HG02798 (cell line): Measurements from ENCODE around the gene AKR1D1.
"Not testable (repeated sequence)": the region's sequence is repeated elsewhere in the genome, so short reads cannot be mapped to it uniquely, and the experiment has no call there.

Experiments used
- ATAC-seq: cut with Tn5 transposase; IDR thresholded peaks from one replicate; pipeline ENCODE4 v1.9.1; 2021; ENCODE audit warnings: mild to moderate bottlenecking; ENCODE audit not compliant: unreplicated experiment, poor library complexity

Gene AKR1D1, protein sequence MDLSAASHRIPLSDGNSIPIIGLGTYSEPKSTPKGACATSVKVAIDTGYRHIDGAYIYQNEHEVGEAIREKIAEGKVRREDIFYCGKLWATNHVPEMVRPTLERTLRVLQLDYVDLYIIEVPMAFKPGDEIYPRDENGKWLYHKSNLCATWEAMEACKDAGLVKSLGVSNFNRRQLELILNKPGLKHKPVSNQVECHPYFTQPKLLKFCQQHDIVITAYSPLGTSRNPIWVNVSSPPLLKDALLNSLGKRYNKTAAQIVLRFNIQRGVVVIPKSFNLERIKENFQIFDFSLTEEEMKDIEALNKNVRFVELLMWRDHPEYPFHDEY

DNA sequence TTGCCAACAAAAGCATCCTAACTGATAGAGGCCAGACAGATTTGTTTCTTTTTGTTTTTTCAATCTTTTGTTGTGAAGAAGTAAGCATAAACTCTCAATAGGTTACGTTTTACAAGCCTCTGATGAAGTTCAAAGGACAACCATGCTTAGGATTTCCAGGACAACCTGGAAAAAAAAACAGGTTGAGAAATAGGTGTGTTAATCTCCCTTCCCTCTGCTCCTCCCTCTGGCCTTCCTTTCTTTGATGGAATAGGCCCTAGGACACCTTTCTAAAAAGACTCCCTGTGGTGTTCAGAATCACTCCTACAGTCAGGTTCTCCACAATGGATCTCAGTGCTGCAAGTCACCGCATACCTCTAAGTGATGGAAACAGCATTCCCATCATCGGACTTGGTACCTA lies at the start of gene AKR1D1:
AKR1D1 (plus strand) TSS at position 264 of the 400 bp plus-strand sequence; CDS start at position 324, 60 bp downstream.
- no peak for ATAC-seq

DNA sequence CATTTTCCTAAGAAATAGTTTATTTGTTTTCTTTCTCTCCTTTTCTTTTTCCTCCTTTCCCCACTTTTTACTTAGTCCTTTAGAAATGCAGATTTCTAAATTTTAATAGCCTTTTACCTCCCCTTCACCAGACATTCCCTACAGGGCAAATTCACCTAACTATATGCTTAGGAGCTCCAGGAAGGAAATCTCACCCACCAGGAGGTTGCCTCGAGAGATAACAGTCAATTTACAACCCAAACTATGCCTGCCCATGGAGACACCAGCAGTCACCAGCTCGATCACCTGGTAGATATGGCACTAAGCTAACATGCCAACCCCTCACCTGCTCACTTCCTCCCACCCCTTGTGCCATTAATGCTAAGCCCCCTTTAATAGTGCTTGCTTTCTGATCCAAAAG lies 49.2 kb upstream of the AKR1D1 start:
- no peak for ATAC-seq

- ATAC-seq, result no peak
Observed at GRCh38 chr7:138029126-138029525, 47.1 kb upstream of the AKR1D1 start.

- ATAC-seq, result no peak
Observed at GRCh38 chr7:138029941-138030340, 46.3 kb upstream of the AKR1D1 start.

- ATAC-seq, result no peak
Observed at GRCh38 chr7:138030679-138031351, 45.4 kb upstream of the AKR1D1 start.

DNA sequence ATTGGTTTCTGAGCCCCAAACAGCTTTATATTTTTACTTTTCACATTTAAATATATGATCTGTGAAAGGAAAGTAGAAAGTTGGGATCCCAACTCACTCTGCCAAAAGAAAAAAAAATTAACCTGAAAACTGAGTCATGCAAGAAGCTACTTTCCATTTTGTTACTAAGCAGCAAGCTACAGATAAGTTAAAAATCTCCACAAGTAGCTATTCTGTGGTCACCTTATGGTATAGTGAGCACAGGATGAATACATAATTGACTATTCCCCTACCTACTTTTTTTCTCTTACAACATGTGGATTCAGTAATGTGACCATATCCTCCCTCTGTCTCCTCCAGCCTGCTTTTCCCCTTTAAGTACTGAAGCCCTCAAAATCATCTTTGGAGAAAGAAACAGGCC lies 44.1 kb upstream of the AKR1D1 start:
- ATAC-seq, result peak; percentile 59

GRCh38 chr7:138032770-138033169 lies 43.5 kb upstream of the AKR1D1 start:
- ATAC-seq, result no peak

DNA sequence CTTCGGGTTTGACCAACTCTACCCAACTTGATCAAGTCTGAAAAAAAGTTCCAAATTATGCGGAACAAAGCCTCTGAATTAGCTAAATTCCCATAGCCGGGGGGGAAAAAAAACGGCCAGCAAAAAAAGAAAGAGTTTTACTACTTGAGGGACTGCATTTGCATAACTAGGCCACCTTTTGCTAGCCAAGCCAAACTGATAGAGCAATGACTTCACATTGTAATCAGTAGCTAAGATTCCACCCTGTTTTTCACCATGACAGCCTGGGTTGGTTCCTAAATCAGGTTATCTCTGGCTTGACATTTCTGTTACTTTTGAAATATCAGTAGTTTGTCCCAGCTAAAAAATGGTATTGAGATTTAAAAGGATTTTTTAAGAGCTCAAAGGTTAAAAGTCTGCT lies 43.0 kb upstream of the AKR1D1 start:
- no peak for ATAC-seq

DNA sequence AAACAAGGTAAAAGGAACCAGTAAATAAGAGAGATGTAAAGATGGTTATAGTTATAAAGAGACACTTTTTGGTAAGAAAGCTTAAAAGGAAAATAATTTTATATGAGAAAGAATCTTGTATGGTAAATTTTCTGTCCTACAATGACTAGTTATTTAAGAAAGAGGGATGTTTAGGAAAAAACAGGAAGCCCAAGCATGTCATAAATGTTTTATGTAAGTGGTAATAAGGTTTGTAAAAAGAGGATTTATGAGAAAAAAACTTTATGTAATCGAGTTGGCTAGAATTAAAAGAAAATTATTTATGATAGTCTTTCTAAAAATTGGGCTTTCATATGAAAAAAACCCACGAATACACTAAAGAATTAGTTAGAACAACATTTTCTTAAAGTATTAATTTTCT lies 40.1 kb upstream of the AKR1D1 start:
- no peak for ATAC-seq

DNA sequence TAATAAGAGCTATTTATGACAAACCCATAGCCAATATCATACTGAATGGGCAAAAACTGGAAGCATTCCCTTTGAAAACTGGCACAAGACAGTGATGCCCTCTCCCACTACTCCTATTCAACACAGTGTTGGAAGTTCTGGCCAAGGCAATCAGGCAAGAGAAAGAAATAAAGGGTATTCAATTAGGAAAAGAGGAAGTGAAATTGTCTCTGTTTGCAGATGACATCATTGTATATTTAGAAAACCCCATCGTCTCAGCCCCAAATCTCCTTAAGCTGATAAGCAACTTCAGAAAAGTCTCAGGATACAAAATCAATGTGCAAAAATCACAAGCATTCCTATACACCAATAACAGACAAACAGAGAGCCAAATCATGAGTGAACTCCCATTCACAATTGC lies 36.2 kb upstream of the AKR1D1 start:
- not testable (repeated sequence) for ATAC-seq

GRCh38 chr7:138044897-138045296 lies 31.4 kb upstream of the AKR1D1 start:
- no peak for ATAC-seq

DNA sequence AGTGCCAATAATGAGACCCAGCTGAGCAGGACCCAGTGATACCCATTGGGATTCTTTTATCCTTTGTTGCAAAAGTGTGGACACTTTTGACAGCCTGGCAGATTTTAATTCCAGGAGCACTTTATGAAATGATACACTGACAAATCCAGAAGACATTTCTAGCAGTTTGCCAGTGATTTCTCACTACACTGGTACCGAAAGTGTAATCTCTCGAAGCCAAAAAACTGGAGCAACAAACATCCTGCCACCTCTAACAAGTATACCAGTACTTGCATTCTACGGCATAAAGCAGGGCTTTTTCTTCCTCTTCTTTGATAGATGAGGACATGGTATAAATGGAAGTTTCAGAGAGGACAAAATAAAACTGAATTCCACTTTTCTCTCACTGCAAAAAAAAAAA lies 28.4 kb upstream of the AKR1D1 start:
- ATAC-seq, result no peak

DNA sequence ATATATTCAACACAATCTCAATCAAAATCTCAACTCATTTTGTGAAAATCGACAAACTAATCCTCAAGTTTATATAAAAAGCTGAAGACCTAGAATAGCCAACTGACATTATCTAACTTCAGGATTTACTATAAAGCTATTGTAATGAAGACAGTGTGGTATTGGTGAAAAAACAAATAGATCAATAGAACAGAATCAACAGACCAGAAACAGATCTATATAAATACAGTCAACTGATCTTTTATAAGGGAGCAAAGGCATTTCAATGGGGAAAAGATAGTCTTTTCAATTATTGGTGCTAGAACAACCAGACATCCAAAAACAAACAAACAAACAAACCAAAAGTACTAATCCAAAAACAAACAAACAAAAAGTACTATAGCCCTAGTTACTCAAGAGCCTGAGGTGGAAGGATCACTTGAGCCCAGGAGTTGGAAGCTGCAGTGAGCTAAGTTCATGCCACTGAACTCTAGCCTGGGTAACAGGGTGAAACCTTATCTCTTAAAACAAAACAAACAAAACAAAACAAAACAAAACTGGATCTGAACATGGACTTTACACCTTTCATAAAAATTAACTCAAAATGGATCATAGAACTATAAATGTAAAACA lies 26.6 kb upstream of the AKR1D1 start:
- ATAC-seq, result no peak

- ATAC-seq, result not testable (repeated sequence)
Observed at GRCh38 chr7:138051712-138052247, 24.5 kb upstream of the AKR1D1 start.

DNA sequence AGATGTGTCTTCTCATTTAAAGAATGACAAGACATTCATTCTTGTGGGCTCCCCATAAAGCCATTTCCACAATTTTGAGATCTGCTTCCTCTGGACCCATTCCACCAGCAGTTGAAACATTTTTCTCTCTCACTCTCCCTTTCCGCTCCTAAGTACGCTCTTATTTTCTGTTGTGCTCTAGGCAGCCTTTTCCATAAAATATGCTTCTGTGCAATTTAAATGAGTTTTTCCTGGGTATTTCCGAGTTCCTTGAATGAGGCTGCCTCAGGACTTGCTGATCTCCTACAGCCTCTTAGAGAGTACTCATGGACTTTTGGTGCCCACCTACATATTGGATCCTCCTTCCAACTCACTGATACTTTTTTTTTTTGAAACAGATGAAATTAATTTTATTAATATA lies 23.6 kb upstream of the AKR1D1 start:
- ATAC-seq, result no peak

DNA sequence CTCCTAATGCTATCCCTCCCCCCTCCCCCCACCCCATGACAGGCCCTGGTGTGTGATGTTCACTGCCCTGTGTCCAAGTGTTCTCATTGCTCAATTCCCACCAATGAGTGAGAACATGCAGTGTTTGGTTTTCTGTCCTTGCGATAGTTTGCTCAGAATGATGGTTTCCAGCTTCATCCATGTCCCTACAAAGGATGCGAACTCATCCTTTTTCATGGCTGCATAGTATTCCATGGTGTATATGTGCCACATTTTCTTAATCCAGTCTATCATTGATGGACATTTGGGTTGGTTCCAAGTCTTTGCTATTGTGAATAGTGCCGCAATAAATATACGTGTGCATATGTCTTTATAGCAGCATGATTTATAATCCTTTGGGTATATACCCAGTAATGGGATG lies 20.6 kb upstream of the AKR1D1 start:
- not testable (repeated sequence) for ATAC-seq

GRCh38 chr7:138063400-138063799 lies 12.9 kb upstream of the AKR1D1 start:
- ATAC-seq, result no peak

- ATAC-seq, result no peak
Observed at GRCh38 chr7:138064856-138065357, 11.4 kb upstream of the AKR1D1 start.

- no peak for ATAC-seq
Observed at GRCh38 chr7:138065827-138066226, 10.4 kb upstream of the AKR1D1 start.

- peak; percentile 65 for ATAC-seq
Observed at GRCh38 chr7:138066954-138067394, 9.3 kb upstream of the AKR1D1 start.

DNA sequence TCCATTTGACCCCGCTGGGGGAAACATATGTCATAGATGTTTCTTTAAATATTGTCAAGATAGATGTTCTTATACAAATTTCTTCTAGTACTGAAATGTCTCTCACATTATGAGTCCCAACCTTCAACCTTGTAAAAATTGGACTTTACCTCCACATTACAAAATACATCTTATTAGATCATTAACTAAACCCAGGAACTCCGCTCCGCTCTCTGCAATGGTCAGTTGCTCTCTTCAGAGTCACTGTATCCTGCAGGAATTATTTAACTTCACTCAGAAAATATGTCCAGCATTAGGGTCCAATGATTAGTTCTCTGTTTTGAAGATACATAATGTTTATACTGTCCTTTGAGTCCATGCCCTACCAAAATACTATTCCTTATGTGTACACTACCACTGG lies 8.5 kb upstream of the AKR1D1 start:
- no peak for ATAC-seq
